Stimulated activated CD4-positive, alpha-beta T cell treated with anti-CD3 and anti-CD28 coated beads, Interleukin-1b, Interleukin-23, amount 100 ng/mL, for 48 hours (primary cell): Measurements from ENCODE around the gene PCDHGC3.
A peak's percentile ranks its signal among the peaks of the same experiment; 100 is the strongest.

Source experiments
- DNase-seq: peaks from one replicate; pipeline ENCODE4 v3.0.0-alpha.2; 2020

The PCDHGC3 gene

GRCh38 chr5:141485321-141486055, 9.7 kb downstream of the PCDHGC3 start:
- DNase-seq = no peak

- no peak for DNase-seq
Measured at GRCh38 chr5:141486091-141486490, 10.3 kb downstream of the PCDHGC3 start.

- no peak for DNase-seq
Measured at GRCh38 chr5:141487131-141487530, 11.4 kb downstream of the PCDHGC3 start.

- no peak for DNase-seq
Measured at GRCh38 chr5:141488591-141489561, 13.1 kb downstream of the PCDHGC3 start, which contains the start of gene PCDHGC5. Gene PCDHGC5 (plus strand): TSS chr5:141489081. CDS start chr5:141489241, 160 bp downstream.

GRCh38 chr5:141489841-141490240, 14.1 kb downstream of the PCDHGC3 start:
- DNase-seq = no peak

- no peak for DNase-seq
Measured at GRCh38 chr5:141490271-141490670, 14.5 kb downstream of the PCDHGC3 start.

- no peak for DNase-seq
Measured at GRCh38 chr5:141490771-141491170, 15.0 kb downstream of the PCDHGC3 start.

GRCh38 chr5:141491323-141492167, 15.8 kb downstream of the PCDHGC3 start:
- DNase-seq = no peak

GRCh38 chr5:141492168-141492885, 16.6 kb downstream of the PCDHGC3 start:
- DNase-seq = peak; percentile 35

GRCh38 chr5:141493500-141494422, 18.0 kb downstream of the PCDHGC3 start:
- DNase-seq = no peak

GRCh38 chr5:141494761-141495452, 19.1 kb downstream of the PCDHGC3 start:
- no peak for DNase-seq

- no peak for DNase-seq
Measured at GRCh38 chr5:141495453-141495811, 19.7 kb downstream of the PCDHGC3 start.

GRCh38 chr5:141496038-141496437, 20.3 kb downstream of the PCDHGC3 start:
- no peak for DNase-seq

- DNase-seq = no peak
Measured at GRCh38 chr5:141501761-141502160, 26.0 kb downstream of the PCDHGC3 start.

GRCh38 chr5:141503681-141504080, 27.9 kb downstream of the PCDHGC3 start:
- no peak for DNase-seq

GRCh38 chr5:141504216-141504615, 28.4 kb downstream of the PCDHGC3 start:
- DNase-seq = no peak

GRCh38 chr5:141506381-141507155, 30.8 kb downstream of the PCDHGC3 start:
- DNase-seq = no peak

- DNase-seq = no peak
Measured at GRCh38 chr5:141507387-141508091, 31.8 kb downstream of the PCDHGC3 start.

GRCh38 chr5:141508440-141508797, 32.7 kb downstream of the PCDHGC3 start:
- no peak for DNase-seq
